SH-SY5Y (cell line): ENCODE data around the gene SOX21.

Experiments
- GATA2 ChIP-seq: IDR thresholded peaks from 2 replicates; pipeline ENCODE4 v1.6.1; 2011; ENCODE audit warnings: mild to moderate bottlenecking, low read depth, low read length
- GATA3 ChIP-seq: IDR thresholded peaks from 2 replicates; pipeline ENCODE4 v1.6.1; 2011; ENCODE audit warnings: low read depth, mild to moderate bottlenecking, low read length, moderate library complexity

- TF ChIP-seq GATA2 (no peak), GATA3 (no peak)
Measured at GRCh38 chr13:94692030-94692429, 20.3 kb downstream of the SOX21 start.
